ENCODE measurements around the gene MEX3D. TPM values are rescaled to one million over a fixed set of nuclear protein-coding genes. Genes with fewer than 3 reads are reported as not detected.
A peak's percentile ranks its signal among the peaks of the same experiment; 100 is the strongest.

The MEX3D gene
- total RNA-seq, 1 experiment from 2014 or later, result 55.6 TPM

DNA sequence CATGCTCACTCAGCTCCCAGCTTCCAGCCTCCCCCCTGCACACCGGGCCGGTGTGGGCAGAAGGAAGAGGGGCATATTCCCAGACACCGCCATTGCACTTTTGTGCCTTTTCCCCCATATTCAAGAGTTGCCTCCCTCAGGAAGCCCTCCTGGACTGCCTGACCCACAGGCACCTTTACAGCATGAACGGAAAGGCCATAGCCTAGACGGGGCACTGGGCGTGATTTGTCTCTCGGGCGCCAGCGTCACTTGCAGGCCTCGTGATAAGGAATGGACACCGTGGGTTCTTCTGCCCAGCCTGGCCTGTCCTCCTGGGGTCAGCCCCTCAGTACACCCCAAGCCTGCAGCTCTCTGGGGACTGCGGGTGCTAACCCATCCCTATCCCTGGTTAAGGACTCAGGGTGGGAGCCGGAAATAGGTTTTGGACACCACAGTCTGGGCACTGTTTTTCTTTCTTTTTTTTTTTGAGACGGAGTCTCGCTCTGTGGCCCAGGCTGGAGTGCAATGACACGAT, 38.1 kb upstream of the MEX3D start:
- H4K20me1 ChIP-seq (ENCODE audit: insufficient read depth), result peaks cover 14% of the 10 kb centered on the region; the same call in 1 of the 2 replicates
- ChIA-PET POLR2A (ENCODE audit: unreplicated experiment) (no interaction called here), CTCF (interaction anchor here (0.6 to 0.7 kb wide), 2 partner anchors 90 to 413 kb away, joined by 3 to 7 read pairs; no protein-coding TSS in a partner anchor)
- no peak for TF ChIP-seq EZH2 (IDR thresholded peaks at IDR 0.05; ENCODE audit: low read depth)
- TF ChIP-seq, protein P1, sequence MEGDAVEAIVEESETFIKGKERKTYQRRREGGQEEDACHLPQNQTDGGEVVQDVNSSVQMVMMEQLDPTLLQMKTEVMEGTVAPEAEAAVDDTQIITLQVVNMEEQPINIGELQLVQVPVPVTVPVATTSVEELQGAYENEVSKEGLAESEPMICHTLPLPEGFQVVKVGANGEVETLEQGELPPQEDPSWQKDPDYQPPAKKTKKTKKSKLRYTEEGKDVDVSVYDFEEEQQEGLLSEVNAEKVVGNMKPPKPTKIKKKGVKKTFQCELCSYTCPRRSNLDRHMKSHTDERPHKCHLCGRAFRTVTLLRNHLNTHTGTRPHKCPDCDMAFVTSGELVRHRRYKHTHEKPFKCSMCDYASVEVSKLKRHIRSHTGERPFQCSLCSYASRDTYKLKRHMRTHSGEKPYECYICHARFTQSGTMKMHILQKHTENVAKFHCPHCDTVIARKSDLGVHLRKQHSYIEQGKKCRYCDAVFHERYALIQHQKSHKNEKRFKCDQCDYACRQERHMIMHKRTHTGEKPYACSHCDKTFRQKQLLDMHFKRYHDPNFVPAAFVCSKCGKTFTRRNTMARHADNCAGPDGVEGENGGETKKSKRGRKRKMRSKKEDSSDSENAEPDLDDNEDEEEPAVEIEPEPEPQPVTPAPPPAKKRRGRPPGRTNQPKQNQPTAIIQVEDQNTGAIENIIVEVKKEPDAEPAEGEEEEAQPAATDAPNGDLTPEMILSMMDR (conservative IDR thresholded peaks at IDR 0.05), result no peak
- BruUV-seq (replicated peaks), result no TSS peak
- H3K79me2 ChIP-seq (ENCODE audit: low read depth), result peaks cover 38% of the 10 kb centered on the region
- H2AFZ ChIP-seq, result 0 out of 2 replicates have a peak overlapping the region, but pooled peaks have one; percentile 64
- H3K27ac ChIP-seq, result peak overlapping the region; percentile 73
- no peaks in the 10 kb centered on the region for H3K9me3 ChIP-seq (ENCODE audit: insufficient read depth, low read depth)
- H3K9me2 ChIP-seq (ENCODE audit: insufficient read depth), result no peaks in the 10 kb centered on the region
- DNase-seq, result no peak
- H3K36me3 ChIP-seq (ENCODE audit: low read depth), result no peaks in the 10 kb centered on the region
- intact Hi-C loops (cut with micrococcal nuclease; ENCODE audit: unreplicated experiment), result loop anchor here (5.0 to 10.0 kb wide), 3 partner anchors 51 to 191 kb away; no protein-coding TSS in a partner anchor
- H3K4me3 ChIP-seq, result peak overlapping the region; percentile 92
- no peaks in the 10 kb centered on the region for H3K27me3 ChIP-seq (ENCODE audit: insufficient read depth, low read depth)
- H3F3A ChIP-seq (ENCODE audit: insufficient read depth, low read depth), result peaks cover 23% of the 10 kb centered on the region
- peaks cover 26% of the 10 kb centered on the region for H3K4me1 ChIP-seq (replicated peaks; ENCODE audit: insufficient read depth)
- H3K4me2 ChIP-seq, result peak overlapping the region; percentile 78

DNA sequence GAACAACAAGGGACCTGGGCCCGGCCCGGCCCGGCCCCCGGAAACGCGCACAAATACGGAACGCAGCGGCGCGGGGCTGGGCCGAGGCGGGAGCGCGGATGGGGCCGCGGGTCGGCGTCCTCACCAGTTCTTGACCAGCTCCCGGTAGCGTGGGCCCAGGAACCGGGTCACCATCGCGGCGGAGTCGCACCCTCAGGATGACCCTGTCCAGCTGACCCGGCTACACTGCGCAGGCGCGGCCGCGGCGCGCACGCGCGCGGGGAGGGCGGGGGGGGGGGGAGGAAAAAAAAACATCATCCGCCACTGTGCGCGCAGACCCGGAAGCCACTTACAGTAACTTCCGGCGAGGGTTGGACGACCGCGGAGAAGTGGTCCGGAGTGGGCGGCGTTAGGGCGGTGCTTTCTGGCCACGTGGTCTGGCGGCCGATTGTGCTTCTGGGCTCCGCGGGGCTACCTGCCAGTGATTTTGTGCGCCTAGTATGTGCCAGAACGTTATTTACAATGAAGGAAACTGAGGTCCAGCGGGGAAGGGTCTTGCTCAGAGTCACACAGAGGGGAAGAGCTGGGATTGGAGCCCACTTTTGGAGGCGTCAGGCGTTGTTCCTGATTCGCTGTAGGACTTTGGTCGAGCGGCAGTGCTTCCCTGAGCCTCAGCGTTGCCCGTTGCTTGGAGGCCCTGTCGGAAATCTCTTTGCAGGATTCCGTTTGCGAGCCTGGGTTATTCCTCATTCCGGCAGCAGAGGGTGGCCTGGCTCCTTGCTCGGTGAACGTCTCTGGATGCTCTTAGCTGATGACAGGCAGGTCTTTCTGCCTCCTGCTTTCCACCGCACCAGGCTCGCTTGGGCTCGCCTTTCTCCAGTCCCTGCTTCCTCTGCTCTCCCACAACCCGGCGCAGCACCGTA, 37.4 kb upstream of the MEX3D start, which contains the start of gene UQCR11:
Gene UQCR11 (minus strand): TSS at position 227 of the 902 bp plus-strand sequence. CDS start 53 bp downstream, at position 174.
- TSS peak; percentile 99 for BruUV-seq (replicated peaks)
- H3F3A ChIP-seq (ENCODE audit: insufficient read depth, low read depth), result peaks cover 23% of the 10 kb centered on the region
- intact Hi-C loops (cut with micrococcal nuclease; ENCODE audit: unreplicated experiment), result loop anchor here (5.0 to 10.0 kb wide), 3 partner anchors 52 to 192 kb away; no protein-coding TSS in a partner anchor
- H3K9me2 ChIP-seq (ENCODE audit: insufficient read depth), result no peaks in the 10 kb centered on the region
- ChIA-PET CTCF (interaction anchor here (0.6 to 0.7 kb wide), 2 partner anchors 91 to 414 kb away, joined by 3 to 7 read pairs; no protein-coding TSS in a partner anchor), POLR2A (ENCODE audit: unreplicated experiment) (interaction anchor here (0.6 to 0.7 kb wide), 2 partner anchors 15 to 302 kb away, joined by 4 to 14 read pairs; no protein-coding TSS in a partner anchor)
- H3K27ac ChIP-seq, result peak within 1 kb of the TSS; percentile 73
- no peaks in the 10 kb centered on the region for H3K27me3 ChIP-seq (ENCODE audit: insufficient read depth, low read depth)
- H3K4me2 ChIP-seq, result peak within 1 kb of the TSS; percentile 78
- peak within 1 kb of the TSS; percentile 92 for H3K4me3 ChIP-seq
- DNase-seq, result peak; percentile 86 to 92
- H2AFZ ChIP-seq, result peak within 1 kb of the TSS; percentile 87
- no peaks in the 10 kb centered on the region for H3K9me3 ChIP-seq (ENCODE audit: insufficient read depth, low read depth)
- peaks cover 14% of the 10 kb centered on the region; the same call in 1 of the 2 replicates for H4K20me1 ChIP-seq (ENCODE audit: insufficient read depth)
- TF ChIP-seq EZH2 (IDR thresholded peaks at IDR 0.05; ENCODE audit: low read depth), result no peak
- TF ChIP-seq, protein P1 (conservative IDR thresholded peaks at IDR 0.05), result peak; percentile 57; the same call in 1 of the 2 replicates
- peaks cover 45% of the 10 kb centered on the region for H3K79me2 ChIP-seq (ENCODE audit: low read depth)
- peaks cover 26% of the 10 kb centered on the region for H3K4me1 ChIP-seq (replicated peaks; ENCODE audit: insufficient read depth)
- H3K36me3 ChIP-seq (ENCODE audit: low read depth), result no peaks in the 10 kb centered on the region

DNA sequence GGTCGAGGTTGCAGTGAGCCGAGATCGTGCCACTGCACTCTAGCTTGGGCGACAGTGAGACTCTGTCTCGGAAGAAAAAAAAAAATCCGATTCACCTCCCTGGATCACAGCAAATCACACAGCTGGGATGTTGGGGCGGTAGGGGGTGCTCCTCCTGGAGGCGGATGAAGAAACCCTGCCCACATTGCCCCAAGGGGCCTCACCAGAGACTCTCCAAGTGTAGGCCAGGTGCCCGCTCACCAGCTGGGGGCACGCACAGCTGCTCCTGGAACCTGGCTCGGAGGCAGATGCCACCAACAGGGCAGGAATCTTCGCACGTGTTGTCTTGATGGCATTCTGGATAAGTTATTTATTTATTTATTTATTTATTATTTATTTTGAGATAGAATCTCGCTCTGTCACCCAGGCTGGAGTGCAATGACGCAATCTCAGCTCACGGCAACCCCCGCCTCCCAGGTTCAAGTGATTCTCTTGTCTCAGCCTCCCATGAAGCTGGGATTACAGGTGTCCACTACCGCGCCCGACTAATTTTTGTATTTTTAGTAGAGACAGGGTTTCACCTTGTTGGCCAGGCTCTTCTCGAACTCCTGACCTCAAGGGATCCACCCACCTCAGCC, 34.1 kb upstream of the MEX3D start:
- DNase-seq, result no peak
- peaks cover 14% of the 10 kb centered on the region; the same call in 1 of the 2 replicates for H4K20me1 ChIP-seq (ENCODE audit: insufficient read depth)
- H3K79me2 ChIP-seq (ENCODE audit: low read depth), result peaks cover 52% of the 10 kb centered on the region
- POLR2A ChIA-PET (ENCODE audit: unreplicated experiment), result no interaction called here
- BruUV-seq (replicated peaks), result no TSS peak
- H3K9me3 ChIP-seq (ENCODE audit: insufficient read depth, low read depth), result no peaks in the 10 kb centered on the region
- H3K4me2 ChIP-seq, result no peak overlapping the region
- no peak overlapping the region for H3K4me3 ChIP-seq
- no peak overlapping the region for H2AFZ ChIP-seq
- TF ChIP-seq EZH2 (IDR thresholded peaks at IDR 0.05; ENCODE audit: low read depth), result no peak
- TF ChIP-seq, protein P1 (conservative IDR thresholded peaks at IDR 0.05), result no peak
- H3K9me2 ChIP-seq (ENCODE audit: insufficient read depth), result no peaks in the 10 kb centered on the region
- no peak overlapping the region for H3K27ac ChIP-seq
- CTCF ChIA-PET, result interaction anchor here (0.6 kb wide), 1 partner anchor 54 kb away, joined by 8 read pairs; no protein-coding TSS in a partner anchor
- H3K4me1 ChIP-seq (replicated peaks; ENCODE audit: insufficient read depth), result peaks cover 19% of the 10 kb centered on the region
- H3K27me3 ChIP-seq (ENCODE audit: insufficient read depth, low read depth), result no peaks in the 10 kb centered on the region
- no peaks in the 10 kb centered on the region for H3K36me3 ChIP-seq (ENCODE audit: low read depth)
- peaks cover 17% of the 10 kb centered on the region for H3F3A ChIP-seq (ENCODE audit: insufficient read depth, low read depth)
- intact Hi-C loops (cut with micrococcal nuclease; ENCODE audit: unreplicated experiment), result loop anchor here (10.0 kb wide), 1 partner anchor 163 kb away; no protein-coding TSS in a partner anchor

Measured in PC-9 (cell line).